NCI-H82 treated with DMSO at 0.1 percent for 48 hours (cell line): Measurements from ENCODE around the gene MAVS.
"Not testable (repeated sequence)": the region's sequence is repeated elsewhere in the genome, so short reads cannot be mapped to it uniquely, and the experiment has no call there.

Experiments
- DNase-seq: peaks from one replicate; lab custom pipeline; 2025; ENCODE audit not compliant: unreplicated experiment; lab: John Stamatoyannopoulos, UW

MAVS gene

DNA sequence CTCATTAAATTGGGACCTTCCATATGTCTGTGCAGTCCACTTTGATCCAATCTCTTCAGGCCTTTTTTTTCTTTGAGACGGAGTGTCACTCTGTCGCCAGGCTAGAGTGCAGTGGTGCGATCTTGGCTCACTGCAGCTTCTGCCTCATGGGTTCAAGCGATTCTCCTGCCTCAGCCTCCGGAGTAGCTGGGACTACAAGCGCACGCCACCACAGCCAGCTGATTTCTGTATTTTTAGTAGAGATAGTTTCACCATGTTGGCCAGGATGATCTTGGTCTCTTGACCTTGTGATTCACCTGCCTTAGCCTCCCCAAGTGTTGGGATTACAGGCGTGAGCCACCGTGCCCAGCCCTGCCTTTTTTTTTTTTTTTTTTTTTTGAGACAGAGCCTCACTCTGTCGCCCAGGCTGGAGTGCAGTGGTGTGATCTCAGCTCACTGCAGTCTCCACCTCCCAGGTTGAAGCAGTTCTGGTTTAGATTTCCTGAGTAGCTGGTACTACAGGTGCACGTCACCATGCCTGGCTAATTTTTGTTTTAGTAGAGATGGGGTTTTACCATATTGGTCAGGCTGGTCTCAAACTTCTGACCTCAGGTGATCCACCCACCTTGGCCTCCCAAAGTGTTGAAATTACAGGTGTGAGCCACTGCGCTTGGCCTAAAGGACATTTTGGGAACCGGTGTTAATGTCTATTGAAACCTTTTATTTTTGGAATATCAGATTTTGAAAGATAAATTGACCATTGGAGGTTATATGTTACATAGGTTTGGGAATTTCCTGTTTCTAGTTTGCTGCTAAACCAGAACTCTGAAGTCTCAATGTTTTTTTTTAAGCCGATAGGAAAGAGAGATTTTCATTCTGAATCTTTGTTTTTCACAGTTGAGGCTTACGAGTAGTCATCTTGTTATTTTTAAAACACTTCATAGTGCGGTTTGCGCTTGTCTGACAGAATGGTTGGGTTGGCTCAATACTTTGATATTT lies 60.4 kb downstream of the MAVS start:
- not testable (repeated sequence) for DNase-seq

DNA sequence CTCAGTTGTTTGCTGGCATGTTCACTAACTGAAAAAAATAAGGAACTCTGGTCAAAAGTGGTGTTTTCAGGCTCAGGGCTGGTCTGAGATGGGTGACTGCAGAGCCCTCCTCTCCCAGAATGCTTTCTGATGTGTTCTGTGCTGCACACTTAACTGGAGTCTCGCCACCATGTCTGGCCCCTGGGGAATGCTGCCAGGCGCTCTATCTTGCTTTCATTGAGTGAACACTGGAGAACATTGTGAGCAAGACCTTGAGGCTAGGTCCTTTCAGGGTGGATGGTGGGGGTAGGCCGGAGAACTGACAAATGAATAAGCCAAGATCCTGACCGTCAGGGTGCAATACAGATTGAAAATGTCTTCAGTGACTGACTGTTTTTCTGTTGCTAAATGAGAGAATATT lies 62.0 kb downstream of the MAVS start:
- DNase-seq = no peak

- DNase-seq = no peak
Measured at GRCh38 chr20:3909952-3910366, 63.3 kb downstream of the MAVS start.

DNA sequence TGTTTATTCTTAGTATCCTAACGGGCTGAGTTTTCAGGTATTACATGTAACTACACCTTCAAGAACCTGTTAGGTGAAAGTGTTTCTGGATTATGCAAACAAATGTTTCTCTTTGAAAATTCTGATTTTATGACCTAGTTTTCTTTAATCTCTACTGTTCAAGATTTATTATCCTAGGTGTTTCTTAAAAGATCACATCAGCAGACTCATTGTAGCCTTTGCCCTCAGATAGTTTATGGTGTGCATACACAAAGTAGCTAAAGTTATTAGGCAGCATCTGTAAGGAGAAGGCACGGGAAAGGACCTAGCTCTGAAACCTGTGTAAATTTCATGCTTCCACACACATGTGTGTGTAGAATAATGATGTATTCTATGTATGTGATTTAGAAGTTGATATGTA lies 64.2 kb downstream of the MAVS start:
- no peak for DNase-seq

DNA sequence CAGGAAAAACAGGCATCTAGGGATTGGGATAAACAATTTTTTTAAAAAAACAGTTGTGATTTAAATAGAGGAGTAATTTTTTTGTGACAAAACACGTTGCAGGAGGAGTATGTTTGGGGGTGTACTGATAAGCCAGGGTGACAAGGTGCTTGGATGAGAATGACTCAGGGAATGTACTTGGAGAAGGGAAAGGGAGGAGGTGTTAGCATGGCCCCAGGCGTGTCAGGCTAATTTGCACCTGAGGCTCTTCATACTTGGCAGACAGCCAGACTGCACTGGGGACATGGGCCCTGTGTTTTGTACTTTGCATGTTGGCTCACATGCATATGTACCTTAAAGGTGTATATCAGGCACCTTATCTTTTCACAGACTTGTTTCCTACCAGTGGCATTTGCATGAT lies 65.3 kb downstream of the MAVS start:
- no peak for DNase-seq

DNA sequence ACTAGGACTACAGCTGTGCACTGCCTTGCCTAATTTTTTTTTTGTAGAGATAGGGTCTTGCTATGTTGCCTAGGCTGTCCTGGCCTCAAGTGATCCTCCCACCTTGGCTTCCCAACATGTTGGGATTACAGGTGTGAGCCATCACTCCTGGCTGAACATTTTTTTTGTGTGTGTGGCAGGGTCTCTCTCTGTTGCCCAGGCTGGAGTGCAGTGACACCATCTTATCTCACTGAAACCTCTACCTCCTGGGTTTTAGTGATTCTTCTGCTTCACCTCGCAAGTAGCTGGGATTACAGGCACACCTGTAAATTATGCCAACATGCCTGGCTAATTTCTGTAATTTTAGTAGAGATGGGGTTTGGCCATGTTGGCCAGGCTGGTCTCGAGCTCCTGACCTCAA lies 67.8 kb downstream of the MAVS start:
- no peak for DNase-seq

- DNase-seq = no peak
Measured at GRCh38 chr20:3915691-3916090, 69.1 kb downstream of the MAVS start.

- DNase-seq = no peak
Measured at GRCh38 chr20:3916364-3916763, 69.7 kb downstream of the MAVS start.

DNA sequence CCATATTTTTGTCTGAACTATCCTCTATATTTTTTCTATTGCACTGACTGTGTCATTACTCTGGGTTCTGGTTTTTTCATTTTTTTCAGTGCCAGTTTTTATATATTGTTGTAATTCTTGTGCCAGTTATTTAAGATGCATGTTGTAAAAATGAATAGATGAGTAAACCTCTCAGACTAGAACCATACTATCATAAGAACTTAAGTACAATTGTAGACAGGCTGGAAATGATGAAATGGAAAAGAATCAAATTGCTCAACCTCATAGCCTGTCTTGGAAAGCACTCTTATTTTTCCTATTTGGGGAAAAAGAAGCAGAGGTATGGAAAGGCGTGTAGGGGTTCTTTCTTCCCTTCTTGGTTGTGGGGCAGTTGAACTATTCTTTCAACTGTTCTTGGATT lies 72.7 kb downstream of the MAVS start:
- DNase-seq = no peak

GRCh38 chr20:3922223-3922982 lies 75.8 kb downstream of the MAVS start:
- DNase-seq = no peak

GRCh38 chr20:3922983-3923339 lies 76.3 kb downstream of the MAVS start:
- DNase-seq = no peak

DNA sequence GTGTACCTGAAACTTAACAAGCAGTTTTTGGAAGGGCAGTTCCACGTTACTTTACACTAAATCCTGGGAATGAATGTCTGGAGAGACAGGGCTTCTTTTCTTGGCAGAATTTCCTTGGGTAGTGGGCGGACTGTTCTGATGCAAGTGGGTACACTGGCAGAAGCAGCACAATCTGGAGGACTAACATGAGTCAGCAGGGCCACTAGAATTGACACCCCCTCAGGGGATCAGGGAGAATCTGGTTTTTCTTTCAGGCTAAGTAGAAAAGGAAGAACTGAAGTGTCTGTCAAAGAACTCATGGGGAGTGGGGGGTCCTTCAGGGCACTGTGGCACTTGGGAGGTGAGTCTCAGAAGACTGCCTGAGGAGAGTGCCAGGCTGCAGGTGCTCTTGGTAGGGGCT lies 77.2 kb downstream of the MAVS start:
- no peak for DNase-seq

DNA sequence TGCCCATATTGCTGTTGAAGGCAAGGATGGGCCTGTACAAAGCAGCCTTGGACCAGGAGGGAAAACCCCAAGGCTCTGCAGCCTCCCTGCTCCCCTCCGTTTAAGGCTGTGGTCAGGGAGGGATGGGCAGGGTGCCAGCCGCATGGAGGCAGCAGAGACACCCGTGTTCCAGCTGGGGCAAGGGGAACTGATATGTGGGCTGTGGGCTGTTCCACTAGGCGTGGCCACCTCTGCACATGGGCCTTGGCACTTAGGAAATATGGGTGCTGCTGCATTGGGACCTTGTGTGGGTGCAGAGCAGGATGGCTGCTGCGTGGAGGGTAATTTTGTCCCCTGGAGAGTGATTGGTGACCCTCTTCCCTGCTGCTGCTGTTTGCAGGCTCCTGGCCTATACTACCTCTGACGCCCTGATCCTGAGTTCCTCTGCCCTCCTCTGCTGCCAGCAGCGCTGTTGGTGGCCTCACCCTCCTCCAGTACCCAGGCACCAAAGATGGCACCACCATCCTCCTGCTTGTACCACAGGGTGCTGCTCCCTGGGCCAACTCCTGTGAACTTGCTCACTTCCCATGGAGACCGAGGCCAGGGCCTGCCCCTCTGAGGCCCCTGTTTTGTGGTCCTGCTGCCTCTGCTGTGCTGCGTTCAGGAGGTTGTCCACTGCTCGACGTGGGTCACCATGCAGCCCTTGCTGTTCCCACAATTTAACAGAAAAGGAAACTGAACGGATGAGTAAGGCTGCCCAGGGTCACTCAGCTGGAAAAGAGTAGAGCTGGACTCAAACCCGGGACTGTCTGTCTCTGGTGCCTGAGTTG lies 77.9 kb downstream of the MAVS start:
- no peak for DNase-seq

GRCh38 chr20:3925113-3925695 lies 78.6 kb downstream of the MAVS start:
- DNase-seq = no peak
